Esophagus muscularis mucosa (tissue), 4 donors: Measurements from ENCODE around the gene CACNG7.

Experiments
- EP300 ChIP-seq: sonication (generic); formaldehyde crosslinking; IDR thresholded peaks from one replicate; pipeline ENCODE4 v1.6.1; 2017; ENCODE audit warnings: antibody characterized with exemption
- POLR2A ChIP-seq: fragments of 450-650 bp; IDR thresholded peaks from one replicate; pipeline ENCODE4 v1.6.1; 2017; ENCODE audit warnings: antibody characterized with exemption, moderate library complexity, mild to moderate bottlenecking, low read depth
- POLR2AphosphoS5 ChIP-seq, 2 donors: sonication (generic); formaldehyde crosslinking; IDR thresholded peaks; one replicate each; pipeline ENCODE4 v1.6.1; 2017; ENCODE audit warnings: antibody characterized with exemption in 2 of 2
- TF ChIP-seq, protein P1 (sequence below), 3 experiments: fragments of 200-600 bp in 2 of 3; fragments of 450-650 bp in 1 of 3; sonication (generic) in 2 of 3; IDR thresholded peaks; one replicate each; pipeline ENCODE4 v1.5.1; 2017 to 2019; ENCODE audit warnings: antibody characterized with exemption in 3 of 3, mild to moderate bottlenecking in 2 of 3, moderate library complexity in 1 of 3

DNA sequence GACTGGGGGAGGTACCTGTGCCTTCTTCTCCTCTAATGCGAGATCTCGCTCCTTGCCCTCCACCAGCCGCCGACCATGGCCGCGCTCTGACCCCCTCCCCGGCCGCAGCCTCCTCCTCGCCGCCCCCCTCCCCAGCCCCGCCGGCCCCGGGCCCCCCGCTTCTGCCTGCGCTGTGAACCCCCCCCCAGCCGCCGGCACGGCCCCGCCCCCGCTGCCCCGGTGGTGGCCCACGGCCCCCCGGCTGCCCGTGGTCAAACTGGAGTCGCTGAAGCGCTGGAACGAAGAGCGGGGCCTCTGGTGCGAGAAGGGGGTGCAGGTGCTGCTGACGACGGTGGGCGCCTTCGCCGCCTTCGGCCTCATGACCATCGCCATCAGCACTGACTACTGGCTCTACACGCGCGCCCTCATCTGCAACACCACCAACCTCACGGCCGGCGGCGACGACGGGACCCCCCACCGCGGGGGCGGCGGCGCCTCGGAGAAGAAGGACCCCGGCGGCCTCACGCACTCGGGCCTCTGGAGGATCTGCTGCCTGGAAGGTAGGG lies 53.9 kb downstream of the CACNG7 start, which contains the start of gene CACNG8:
- TF ChIP-seq POLR2A: no peak
- TF ChIP-seq, protein P1, sequence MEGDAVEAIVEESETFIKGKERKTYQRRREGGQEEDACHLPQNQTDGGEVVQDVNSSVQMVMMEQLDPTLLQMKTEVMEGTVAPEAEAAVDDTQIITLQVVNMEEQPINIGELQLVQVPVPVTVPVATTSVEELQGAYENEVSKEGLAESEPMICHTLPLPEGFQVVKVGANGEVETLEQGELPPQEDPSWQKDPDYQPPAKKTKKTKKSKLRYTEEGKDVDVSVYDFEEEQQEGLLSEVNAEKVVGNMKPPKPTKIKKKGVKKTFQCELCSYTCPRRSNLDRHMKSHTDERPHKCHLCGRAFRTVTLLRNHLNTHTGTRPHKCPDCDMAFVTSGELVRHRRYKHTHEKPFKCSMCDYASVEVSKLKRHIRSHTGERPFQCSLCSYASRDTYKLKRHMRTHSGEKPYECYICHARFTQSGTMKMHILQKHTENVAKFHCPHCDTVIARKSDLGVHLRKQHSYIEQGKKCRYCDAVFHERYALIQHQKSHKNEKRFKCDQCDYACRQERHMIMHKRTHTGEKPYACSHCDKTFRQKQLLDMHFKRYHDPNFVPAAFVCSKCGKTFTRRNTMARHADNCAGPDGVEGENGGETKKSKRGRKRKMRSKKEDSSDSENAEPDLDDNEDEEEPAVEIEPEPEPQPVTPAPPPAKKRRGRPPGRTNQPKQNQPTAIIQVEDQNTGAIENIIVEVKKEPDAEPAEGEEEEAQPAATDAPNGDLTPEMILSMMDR (IDR thresholded peaks at IDR 0.05): no peak
- no peak for TF ChIP-seq EP300
- no peak for TF ChIP-seq POLR2AphosphoS5 (IDR thresholded peaks at IDR 0.05)
